ENCODE data around the gene ULK2.

Gene ULK2

GRCh38 chr17:19796457-19796856 lies 71.3 kb downstream of the ULK2 start:
- no peak overlapping the region for H3K4me3 ChIP-seq (ENCODE audit: insufficient read depth, low read depth, low read length)
- no peak overlapping the region for H3K27ac ChIP-seq (ENCODE audit: insufficient read depth, low read depth, low read length, poor library complexity, severe bottlenecking)
- no peaks in the 10 kb centered on the region for H3K9me3 ChIP-seq (ENCODE audit: control insufficient read depth, low read length)
- no peaks in the 10 kb centered on the region for H3K4me1 ChIP-seq (ENCODE audit: control insufficient read depth, insufficient read depth, low read length)
- WGBS, 2 experiments, result 88 to 97% methylated on average over 4 of the region's 4 CpGs
- H3K36me3 ChIP-seq (ENCODE audit: control insufficient read depth, insufficient read depth, low read length), result peaks cover 43% of the 10 kb centered on the region
- H3K27me3 ChIP-seq (ENCODE audit: control insufficient read depth, insufficient read depth, low read length, poor library complexity, severe bottlenecking), result no peaks in the 10 kb centered on the region

- Histone ChIP-seq H3K27ac (ENCODE audit: insufficient read depth, low read depth, low read length, poor library complexity, severe bottlenecking) (no peak overlapping the region), H3K27me3 (ENCODE audit: control insufficient read depth, insufficient read depth, low read length, poor library complexity, severe bottlenecking) (no peaks in the 10 kb centered on the region), H3K36me3 (ENCODE audit: control insufficient read depth, insufficient read depth, low read length) (peaks cover 38% of the 10 kb centered on the region), H3K4me3 (ENCODE audit: insufficient read depth, low read depth, low read length) (no peak overlapping the region), H3K4me1 (ENCODE audit: control insufficient read depth, insufficient read depth, low read length) (no peaks in the 10 kb centered on the region), H3K9me3 (ENCODE audit: control insufficient read depth, low read length) (no peaks in the 10 kb centered on the region)
- WGBS, 2 experiments, result 97 to 100% methylated on average over 1 of the region's 3 CpGs
These were observed 75.7 kb downstream of the ULK2 start for GRCh38 chr17:19791918-19792550.

GRCh38 chr17:19787733-19788357 lies 79.9 kb downstream of the ULK2 start:
- no peaks in the 10 kb centered on the region for H3K27me3 ChIP-seq (ENCODE audit: control insufficient read depth, insufficient read depth, low read length, poor library complexity, severe bottlenecking)
- H3K4me3 ChIP-seq (ENCODE audit: insufficient read depth, low read depth, low read length), result no peak overlapping the region
- no peaks in the 10 kb centered on the region for H3K9me3 ChIP-seq (ENCODE audit: control insufficient read depth, low read length)
- no peak overlapping the region for H3K27ac ChIP-seq (ENCODE audit: insufficient read depth, low read depth, low read length, poor library complexity, severe bottlenecking)
- 90 to 93% methylated on average over 7 of the region's 7 CpGs for WGBS, 2 experiments
- no peaks in the 10 kb centered on the region for H3K4me1 ChIP-seq (ENCODE audit: control insufficient read depth, insufficient read depth, low read length)
- peaks cover 6% of the 10 kb centered on the region for H3K36me3 ChIP-seq (ENCODE audit: control insufficient read depth, insufficient read depth, low read length)

- no peak overlapping the region for H3K27ac ChIP-seq (ENCODE audit: insufficient read depth, low read depth, low read length, poor library complexity, severe bottlenecking)
- no peaks in the 10 kb centered on the region for H3K9me3 ChIP-seq (ENCODE audit: control insufficient read depth, low read length)
- H3K4me3 ChIP-seq (ENCODE audit: insufficient read depth, low read depth, low read length), result no peak overlapping the region
- peaks cover 4% of the 10 kb centered on the region for H3K36me3 ChIP-seq (ENCODE audit: control insufficient read depth, insufficient read depth, low read length)
- no peaks in the 10 kb centered on the region for H3K4me1 ChIP-seq (ENCODE audit: control insufficient read depth, insufficient read depth, low read length)
- 90 to 96% methylated on average over 3 of the region's 4 CpGs for WGBS, 2 experiments
- H3K27me3 ChIP-seq (ENCODE audit: control insufficient read depth, insufficient read depth, low read length, poor library complexity, severe bottlenecking), result no peaks in the 10 kb centered on the region
These were observed 81.9 kb downstream of the ULK2 start for GRCh38 chr17:19785854-19786253.

GRCh38 chr17:19781488-19782458 lies 86.0 kb downstream of the ULK2 start:
- H3K4me1 ChIP-seq (ENCODE audit: control insufficient read depth, insufficient read depth, low read length), result no peaks in the 10 kb centered on the region
- no peaks in the 10 kb centered on the region for H3K9me3 ChIP-seq (ENCODE audit: control insufficient read depth, low read length)
- H3K27ac ChIP-seq (ENCODE audit: insufficient read depth, low read depth, low read length, poor library complexity, severe bottlenecking), result no peak overlapping the region
- peaks cover 3% of the 10 kb centered on the region for H3K36me3 ChIP-seq (ENCODE audit: control insufficient read depth, insufficient read depth, low read length)
- H3K27me3 ChIP-seq (ENCODE audit: control insufficient read depth, insufficient read depth, low read length, poor library complexity, severe bottlenecking), result no peaks in the 10 kb centered on the region
- WGBS, 2 experiments, result 96 to 99% methylated on average over 7 to 8 of the region's 9 CpGs
- H3K4me3 ChIP-seq (ENCODE audit: insufficient read depth, low read depth, low read length), result no peak overlapping the region

- no peak overlapping the region for H3K4me3 ChIP-seq (ENCODE audit: insufficient read depth, low read depth, low read length)
These were observed 86.9 kb downstream of the ULK2 start for GRCh38 chr17:19780846-19781245.

GRCh38 chr17:19773534-19773933 lies 94.2 kb downstream of the ULK2 start:
- peaks cover 3% of the 10 kb centered on the region for H3K36me3 ChIP-seq (ENCODE audit: control insufficient read depth, insufficient read depth, low read length)
- WGBS, 2 experiments, result 88 to 92% methylated on average over 6 of the region's 6 CpGs

More at GRCh38 chr17:19780846-19781245, 86.9 kb downstream of the ULK2 start:
- WGBS, 2 experiments, result 91 to 92% methylated on average over 4 of the region's 4 CpGs
- H3K4me1 ChIP-seq (ENCODE audit: control insufficient read depth, insufficient read depth, low read length), result no peaks in the 10 kb centered on the region
- H3K27me3 ChIP-seq (ENCODE audit: control insufficient read depth, insufficient read depth, low read length, poor library complexity, severe bottlenecking), result no peaks in the 10 kb centered on the region
- H3K27ac ChIP-seq (ENCODE audit: insufficient read depth, low read depth, low read length, poor library complexity, severe bottlenecking), result no peak overlapping the region
- H3K9me3 ChIP-seq (ENCODE audit: control insufficient read depth, low read length), result no peaks in the 10 kb centered on the region
- peaks cover 3% of the 10 kb centered on the region for H3K36me3 ChIP-seq (ENCODE audit: control insufficient read depth, insufficient read depth, low read length)

GRCh38 chr17:19771971-19772630 lies 95.6 kb downstream of the ULK2 start:
- Histone ChIP-seq H3K27me3 (ENCODE audit: control insufficient read depth, insufficient read depth, low read length, poor library complexity, severe bottlenecking) (no peaks in the 10 kb centered on the region), H3K4me1 (ENCODE audit: control insufficient read depth, insufficient read depth, low read length) (no peaks in the 10 kb centered on the region), H3K4me3 (ENCODE audit: insufficient read depth, low read depth, low read length) (no peak overlapping the region), H3K27ac (ENCODE audit: insufficient read depth, low read depth, low read length, poor library complexity, severe bottlenecking) (no peak overlapping the region), H3K9me3 (ENCODE audit: control insufficient read depth, low read length) (no peaks in the 10 kb centered on the region), H3K36me3 (ENCODE audit: control insufficient read depth, insufficient read depth, low read length) (no peaks in the 10 kb centered on the region)
- 80 to 81% methylated on average over 7 of the region's 7 CpGs for WGBS, 2 experiments

More at GRCh38 chr17:19773534-19773933, 94.2 kb downstream of the ULK2 start:
- no peaks in the 10 kb centered on the region for H3K27me3 ChIP-seq (ENCODE audit: control insufficient read depth, insufficient read depth, low read length, poor library complexity, severe bottlenecking)
- no peaks in the 10 kb centered on the region for H3K4me1 ChIP-seq (ENCODE audit: control insufficient read depth, insufficient read depth, low read length)
- H3K9me3 ChIP-seq (ENCODE audit: control insufficient read depth, low read length), result no peaks in the 10 kb centered on the region
- no peak overlapping the region for H3K4me3 ChIP-seq (ENCODE audit: insufficient read depth, low read depth, low read length)
- H3K27ac ChIP-seq (ENCODE audit: insufficient read depth, low read depth, low read length, poor library complexity, severe bottlenecking), result no peak overlapping the region

GRCh38 chr17:19770985-19771735 lies 96.6 kb downstream of the ULK2 start:
- Histone ChIP-seq H3K9me3 (ENCODE audit: control insufficient read depth, low read length) (no peaks in the 10 kb centered on the region), H3K27me3 (ENCODE audit: control insufficient read depth, insufficient read depth, low read length, poor library complexity, severe bottlenecking) (no peaks in the 10 kb centered on the region), H3K27ac (ENCODE audit: insufficient read depth, low read depth, low read length, poor library complexity, severe bottlenecking) (no peak overlapping the region), H3K4me3 (ENCODE audit: insufficient read depth, low read depth, low read length) (no peak overlapping the region), H3K36me3 (ENCODE audit: control insufficient read depth, insufficient read depth, low read length) (no peaks in the 10 kb centered on the region), H3K4me1 (ENCODE audit: control insufficient read depth, insufficient read depth, low read length) (no peaks in the 10 kb centered on the region)
- 89% methylated on average over 6 of the region's 6 CpGs for WGBS, 2 experiments
